ENCODE measurements around the gene TMEM132A. TPM values are rescaled to one million over a fixed set of nuclear protein-coding genes. Genes with fewer than 3 reads are reported as not detected.

Gene TMEM132A
- total RNA-seq, 1 experiment from 2014 or later = 154 TPM

DNA sequence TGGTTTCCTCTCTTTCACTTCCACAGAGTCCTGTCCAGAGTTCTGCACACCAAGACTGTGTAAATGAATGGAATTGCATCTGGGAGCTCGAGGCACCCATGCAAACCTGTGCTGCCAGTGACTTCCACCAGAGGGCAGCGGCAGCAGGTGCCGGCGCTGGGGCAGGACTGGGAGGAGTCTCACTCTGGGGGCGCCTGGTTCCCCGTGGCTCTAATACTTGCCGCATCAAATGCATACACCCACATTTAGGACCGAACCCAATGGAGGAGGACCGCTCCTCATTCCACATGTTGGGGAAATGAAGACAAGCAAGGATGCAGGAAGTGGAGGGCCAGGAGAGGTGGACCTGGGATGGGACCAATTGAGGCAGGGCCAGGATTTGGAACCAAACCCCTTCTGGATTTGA lies 46.1 kb downstream of the TMEM132A start:
- in situ Hi-C loops (cut with HindIII; ENCODE audit: low pct_unique_long_range_greater_than_20kb, low sequenced_read_pairs) = no loop called here
- no peaks in the 10 kb centered on the region for H3K27me3 ChIP-seq (ENCODE audit: control insufficient read depth, insufficient read depth, low read length)
- intact Hi-C loops (cut with micrococcal nuclease; ENCODE audit: unreplicated experiment) = no loop called here
- no peaks in the 10 kb centered on the region for H3K9me3 ChIP-seq (ENCODE audit: control insufficient read depth, insufficient read depth, low read depth, low read length)
- CTCF ChIA-PET = interaction anchor here (0.5 to 1.0 kb wide), 4 partner anchors 8 to 156 kb away, joined by 3 to 6 read pairs (median 4); no protein-coding TSS in a partner anchor
- no peak overlapping the region for H3K4me3 ChIP-seq (ENCODE audit: low read depth in 2 of 2, low read length in 2 of 2)
- H3K27ac ChIP-seq (ENCODE audit: low read length) = no peak overlapping the region
- ATAC-seq (peak; percentile 87), DNase-seq (ENCODE audit: low read depth, low spot score) (peak; percentile 25)
- H3K36me3 ChIP-seq (ENCODE audit: control insufficient read depth, insufficient read depth, low read length) = no peaks in the 10 kb centered on the region
- BruUV-seq (replicated peaks) = no TSS peak
- TF ChIP-seq POLR2AphosphoS5 (IDR thresholded peaks at IDR 0.05; ENCODE audit: low read depth, low read length) (no peak), SIN3A (IDR thresholded peaks at IDR 0.05; ENCODE audit: borderline replicate concordance, insufficient read depth, low read depth, low read length) (no peak), REST (IDR thresholded peaks at IDR 0.05; ENCODE audit: insufficient read depth in 1 of 2, low read depth in 2 of 2, low read length in 1 of 2) (no peak)
- TF ChIP-seq, protein P1, sequence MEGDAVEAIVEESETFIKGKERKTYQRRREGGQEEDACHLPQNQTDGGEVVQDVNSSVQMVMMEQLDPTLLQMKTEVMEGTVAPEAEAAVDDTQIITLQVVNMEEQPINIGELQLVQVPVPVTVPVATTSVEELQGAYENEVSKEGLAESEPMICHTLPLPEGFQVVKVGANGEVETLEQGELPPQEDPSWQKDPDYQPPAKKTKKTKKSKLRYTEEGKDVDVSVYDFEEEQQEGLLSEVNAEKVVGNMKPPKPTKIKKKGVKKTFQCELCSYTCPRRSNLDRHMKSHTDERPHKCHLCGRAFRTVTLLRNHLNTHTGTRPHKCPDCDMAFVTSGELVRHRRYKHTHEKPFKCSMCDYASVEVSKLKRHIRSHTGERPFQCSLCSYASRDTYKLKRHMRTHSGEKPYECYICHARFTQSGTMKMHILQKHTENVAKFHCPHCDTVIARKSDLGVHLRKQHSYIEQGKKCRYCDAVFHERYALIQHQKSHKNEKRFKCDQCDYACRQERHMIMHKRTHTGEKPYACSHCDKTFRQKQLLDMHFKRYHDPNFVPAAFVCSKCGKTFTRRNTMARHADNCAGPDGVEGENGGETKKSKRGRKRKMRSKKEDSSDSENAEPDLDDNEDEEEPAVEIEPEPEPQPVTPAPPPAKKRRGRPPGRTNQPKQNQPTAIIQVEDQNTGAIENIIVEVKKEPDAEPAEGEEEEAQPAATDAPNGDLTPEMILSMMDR (IDR thresholded peaks at IDR 0.05) = peak; percentile 89
- POLR2A ChIA-PET = no interaction called here
- H3K4me1 ChIP-seq (ENCODE audit: control insufficient read depth, insufficient read depth, low read length) = no peaks in the 10 kb centered on the region

DNA sequence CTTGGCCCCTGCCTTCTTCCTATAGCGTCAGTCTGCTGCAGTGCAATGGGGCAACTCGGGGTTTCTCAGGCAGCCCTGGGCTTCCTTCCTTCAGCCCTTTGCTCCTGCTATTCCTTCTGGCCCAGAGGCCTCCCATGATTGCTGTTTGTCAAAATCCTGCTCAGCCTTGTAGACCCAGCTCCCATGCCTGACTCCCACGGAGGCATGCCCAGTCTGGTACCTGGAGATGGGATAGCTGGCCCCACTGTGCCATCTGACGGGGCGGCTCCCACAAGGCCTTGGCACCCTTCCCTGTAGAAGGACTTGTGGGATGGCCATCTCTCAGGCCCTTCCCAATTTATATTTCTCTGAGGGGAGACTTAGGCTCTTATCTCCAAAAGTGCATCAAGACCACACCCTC lies 46.6 kb downstream of the TMEM132A start:
- TF ChIP-seq, protein P1 (IDR thresholded peaks at IDR 0.05) = no peak
- TF ChIP-seq POLR2AphosphoS5 (IDR thresholded peaks at IDR 0.05; ENCODE audit: low read depth, low read length) (no peak), TCF7L2 (IDR thresholded peaks at IDR 0.05; ENCODE audit: low read depth, low read length) (no peak), SIN3A (IDR thresholded peaks at IDR 0.05; ENCODE audit: borderline replicate concordance, insufficient read depth, low read depth, low read length) (no peak), REST (IDR thresholded peaks at IDR 0.05; ENCODE audit: insufficient read depth in 1 of 2, low read depth in 2 of 2, low read length in 1 of 2) (no peak)
- Histone ChIP-seq H3K27me3 (ENCODE audit: control insufficient read depth, insufficient read depth, low read length) (no peaks in the 10 kb centered on the region), H3K4me1 (ENCODE audit: control insufficient read depth, insufficient read depth, low read length) (no peaks in the 10 kb centered on the region), H3K4me3 (ENCODE audit: low read depth in 2 of 2, low read length in 2 of 2) (no peak overlapping the region), H3K36me3 (ENCODE audit: control insufficient read depth, insufficient read depth, low read length) (no peaks in the 10 kb centered on the region), H3K9me3 (ENCODE audit: control insufficient read depth, insufficient read depth, low read depth, low read length) (no peaks in the 10 kb centered on the region), H3K27ac (ENCODE audit: low read length) (no peak overlapping the region)
- ChIA-PET CTCF (interaction anchor here (1.0 kb wide), 2 partner anchors 118 to 156 kb away, joined by 3 read pairs; no protein-coding TSS in a partner anchor), POLR2A (no interaction called here)
- peak; percentile 24; the same call in 1 of the 2 replicates for ATAC-seq
- in situ Hi-C loops (cut with HindIII; ENCODE audit: low pct_unique_long_range_greater_than_20kb, low sequenced_read_pairs) = no loop called here
- no peak for DNase-seq (ENCODE audit: low read depth, low spot score)
- no TSS peak for BruUV-seq (replicated peaks)
- intact Hi-C loops (cut with micrococcal nuclease; ENCODE audit: unreplicated experiment) = no loop called here

All from Panc1 (cell line).